Neural progenitor cell (in vitro differentiated cells): Measurements from ENCODE around the gene F13A1. TPM values are rescaled to one million over a fixed set of nuclear protein-coding genes. Genes with fewer than 3 reads are reported as not detected.

Experiments used
- DNase-seq: peaks from one replicate; pipeline ENCODE4 v3.0.0-alpha.2; 2016; ENCODE audit warnings: low spot score
- H2AFZ ChIP-seq: fragments of 200-600 bp; sonication (generic); replicated peaks from 2 replicates; pipeline ENCODE4 v1.6.1; 2016; ENCODE audit warnings: antibody characterized with exemption
- H3F3A ChIP-seq: fragments of 200-600 bp; sonication (generic); 2 replicates; pipeline ENCODE4 v1.6.1; 2016; ENCODE audit warnings: antibody characterized with exemption, low read depth
- H3K27ac ChIP-seq: fragments of 200-600 bp; sonication (generic); 2 replicates; pipeline ENCODE4 v1.5.1; 2016; ENCODE audit warnings: mild to moderate bottlenecking
- H3K27me3 ChIP-seq: fragments of 200-600 bp; sonication (generic); 2 replicates; pipeline ENCODE4 v1.6.1; 2016; ENCODE audit warnings: mild to moderate bottlenecking, moderate library complexity
- H3K36me3 ChIP-seq: fragments of 200-600 bp; sonication (generic); 2 replicates; pipeline ENCODE4 v1.5.1; 2016
- H3K4me1 ChIP-seq: fragments of 200-600 bp; sonication (generic); 2 replicates; pipeline ENCODE4 v1.6.1; 2016; ENCODE audit warnings: mixed run types
- H3K4me2 ChIP-seq: fragments of 200-600 bp; sonication (generic); 2 replicates; pipeline ENCODE4 v1.6.1; 2016
- H3K4me3 ChIP-seq: fragments of 200-600 bp; sonication (generic); 2 replicates; pipeline ENCODE4 v1.5.1; 2016
- H3K79me2 ChIP-seq: fragments of 200-600 bp; sonication (generic); 2 replicates; pipeline ENCODE4 v1.6.1; 2016; ENCODE audit warnings: low read depth
- H3K9ac ChIP-seq: fragments of 200-600 bp; sonication (generic); 2 replicates; pipeline ENCODE4 v1.6.1; 2016
- H3K9me3 ChIP-seq: fragments of 200-600 bp; sonication (generic); 2 replicates; pipeline ENCODE4 v1.5.1; 2016; ENCODE audit warnings: low read depth
- H4K20me1 ChIP-seq: fragments of 200-600 bp; sonication (generic); 2 replicates; pipeline ENCODE4 v1.6.1; 2016; ENCODE audit warnings: low read depth
- H3K27ac Mint-ChIP-seq: 3 replicates; pipeline ENCODE4 v1.8.0; 2021; ENCODE audit warnings: mixed read lengths
- H3K27me3 Mint-ChIP-seq: 2 replicates; pipeline ENCODE4 v1.8.0; 2022; ENCODE audit warnings: low read depth, mild to moderate bottlenecking, inconsistent platforms, moderate library complexity, mixed read lengths; ENCODE audit not compliant: insufficient read depth
- H3K36me3 Mint-ChIP-seq: 3 replicates; pipeline ENCODE4 v1.8.0; 2021; ENCODE audit warnings: mixed read lengths
- H3K4me1 Mint-ChIP-seq: 3 replicates; pipeline ENCODE4 v1.8.0; 2021; ENCODE audit warnings: mixed read lengths
- H3K4me3 Mint-ChIP-seq: 3 replicates; pipeline ENCODE4 v1.8.0; 2021; ENCODE audit warnings: mild to moderate bottlenecking, moderate library complexity, mixed read lengths
- H3K9me3 Mint-ChIP-seq: 3 replicates; pipeline ENCODE4 v1.8.0; 2020; ENCODE audit warnings: mixed read lengths
- CTCF ChIP-seq: fragments of 200-600 bp; sonication (generic); IDR thresholded peaks from 2 replicates; pipeline ENCODE4 v1.5.1; 2017; ENCODE audit warnings: antibody characterized with exemption, mild to moderate bottlenecking
- EZH2 ChIP-seq: fragments of 200-600 bp; sonication (generic); IDR thresholded peaks from 2 replicates; pipeline ENCODE4 v1.6.1; 2017; ENCODE audit warnings: antibody characterized with exemption, mild to moderate bottlenecking, moderate library complexity
- EZH2phosphoT487 ChIP-seq: fragments of 200-600 bp; sonication (generic); IDR thresholded peaks from 2 replicates; pipeline ENCODE4 v1.6.1; 2017; ENCODE audit warnings: antibody characterized with exemption
- total RNA-seq: library from RNA; depleted of rRNA; stranded (reverse); fragments of >200 nt; gene quantifications from 2 replicates; pipeline ENCODE4 v1.2.3, GENCODE V29; 2015; ENCODE audit warnings: low replicate concordance

F13A1 gene
- total RNA-seq, 1 donor from 2014 or later = 3.6 TPM

- Mint-ChIP-seq H3K27ac (no peak overlapping the region), H3K27me3 (no peaks in the 10 kb centered on the region), H3K9me3 (peaks cover 1% of the 10 kb centered on the region), H3K4me3 (no peak overlapping the region), H3K4me1 (no peaks in the 10 kb centered on the region), H3K36me3 (no peaks in the 10 kb centered on the region)
- no peaks in the 10 kb centered on the region for H3K9me3 ChIP-seq
- DNase-seq = no peak
- no peak overlapping the region for H3K27ac ChIP-seq
- H3K79me2 ChIP-seq = no peaks in the 10 kb centered on the region
- no peaks in the 10 kb centered on the region for H3K36me3 ChIP-seq
- no peak overlapping the region for H3K9ac ChIP-seq
- no peak overlapping the region for H2AFZ ChIP-seq
- H3K4me3 ChIP-seq = no peak overlapping the region
- peaks cover 5% of the 10 kb centered on the region for H3K4me1 ChIP-seq
- TF ChIP-seq CTCF = no peak
- no peak for TF ChIP-seq EZH2phosphoT487
- no peak for TF ChIP-seq EZH2
- no peak overlapping the region for H3K4me2 ChIP-seq
- H3F3A ChIP-seq = no peaks in the 10 kb centered on the region
- H4K20me1 ChIP-seq = no peaks in the 10 kb centered on the region
- H3K27me3 ChIP-seq = peaks cover 5% of the 10 kb centered on the region
These were observed 26.1 kb upstream of the F13A1 start for GRCh38 chr6:6346427-6347023.

- Histone ChIP-seq H3K9ac (no peak overlapping the region), H3K27ac (no peak overlapping the region), H3K27me3 (no peaks in the 10 kb centered on the region), H3K36me3 (no peaks in the 10 kb centered on the region), H3K4me1 (no peaks in the 10 kb centered on the region), H3K79me2 (no peaks in the 10 kb centered on the region), H2AFZ (no peak overlapping the region), H4K20me1 (no peaks in the 10 kb centered on the region), H3K4me3 (no peak overlapping the region), H3K9me3 (no peaks in the 10 kb centered on the region), H3K4me2 (no peak overlapping the region), H3F3A (no peaks in the 10 kb centered on the region)
- no peak for DNase-seq
- no peaks in the 10 kb centered on the region for H3K36me3 Mint-ChIP-seq
- no peak overlapping the region for H3K4me3 Mint-ChIP-seq
- H3K9me3 Mint-ChIP-seq = no peaks in the 10 kb centered on the region
- peaks cover 13% of the 10 kb centered on the region for H3K4me1 Mint-ChIP-seq
- H3K27ac Mint-ChIP-seq = no peak overlapping the region
- H3K27me3 Mint-ChIP-seq = no peaks in the 10 kb centered on the region
- TF ChIP-seq CTCF (no peak), EZH2 (no peak), EZH2phosphoT487 (no peak)
These were observed 13.0 kb upstream of the F13A1 start for GRCh38 chr6:6333501-6333900.

GRCh38 chr6:6332811-6333244 is 12.4 kb upstream of the F13A1 start:
- no peaks in the 10 kb centered on the region for H3K4me1 ChIP-seq
- no peak overlapping the region for H3K4me3 ChIP-seq
- no peaks in the 10 kb centered on the region for H3F3A ChIP-seq
- no peaks in the 10 kb centered on the region for H3K9me3 ChIP-seq
- H3K27ac Mint-ChIP-seq = no peak overlapping the region
- H3K4me1 Mint-ChIP-seq = peaks cover 13% of the 10 kb centered on the region
- H4K20me1 ChIP-seq = no peaks in the 10 kb centered on the region
- H2AFZ ChIP-seq = no peak overlapping the region
- H3K4me3 Mint-ChIP-seq = no peak overlapping the region
- H3K9me3 Mint-ChIP-seq = no peaks in the 10 kb centered on the region
- H3K27me3 ChIP-seq = no peaks in the 10 kb centered on the region
- H3K27me3 Mint-ChIP-seq = peaks cover 2% of the 10 kb centered on the region
- H3K79me2 ChIP-seq = no peaks in the 10 kb centered on the region
- DNase-seq = no peak
- H3K36me3 Mint-ChIP-seq = no peaks in the 10 kb centered on the region
- H3K4me2 ChIP-seq = no peak overlapping the region
- H3K9ac ChIP-seq = no peak overlapping the region
- TF ChIP-seq EZH2phosphoT487 (no peak), EZH2 (no peak), CTCF (no peak)
- no peaks in the 10 kb centered on the region for H3K36me3 ChIP-seq
- H3K27ac ChIP-seq = no peak overlapping the region
